Measurements from ENCODE around the gene ASTN2.
"Not testable (repeated sequence)": the region's sequence is repeated elsewhere in the genome, so short reads cannot be mapped to it uniquely, and the experiment has no call there.

The ASTN2 gene

DNA sequence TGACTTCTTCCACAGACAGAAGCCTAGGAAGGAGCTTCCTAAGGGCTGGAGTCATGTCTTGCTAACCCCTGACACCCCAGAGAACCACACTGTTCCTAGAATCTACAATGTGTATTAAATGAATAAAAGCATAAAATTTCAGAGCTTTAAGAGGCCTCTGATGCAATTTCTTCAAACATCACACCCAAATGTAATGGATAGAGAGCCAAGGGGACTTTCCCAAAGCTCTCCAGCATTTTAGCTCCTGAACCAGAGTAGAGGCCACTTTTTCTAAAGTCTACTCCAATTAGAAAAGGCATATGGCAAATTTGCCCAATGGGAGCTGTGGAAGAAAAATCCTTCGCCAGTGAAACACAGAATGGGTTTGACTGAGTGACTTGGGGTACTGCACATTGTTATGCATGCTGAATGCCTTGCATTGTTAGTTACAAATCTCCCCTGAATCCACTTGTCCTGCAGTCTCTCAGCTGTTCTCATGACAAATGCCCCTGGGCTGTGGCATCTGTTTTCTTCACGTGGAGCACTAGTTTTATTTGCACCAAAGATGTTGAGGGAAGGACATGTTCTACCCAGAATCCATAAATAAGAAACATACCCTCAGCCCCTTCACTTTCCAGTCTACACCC is 334.0 kb downstream of the ASTN2 start:
- DNase-seq (ENCODE audit: low read depth, low spot score): no peak

DNA sequence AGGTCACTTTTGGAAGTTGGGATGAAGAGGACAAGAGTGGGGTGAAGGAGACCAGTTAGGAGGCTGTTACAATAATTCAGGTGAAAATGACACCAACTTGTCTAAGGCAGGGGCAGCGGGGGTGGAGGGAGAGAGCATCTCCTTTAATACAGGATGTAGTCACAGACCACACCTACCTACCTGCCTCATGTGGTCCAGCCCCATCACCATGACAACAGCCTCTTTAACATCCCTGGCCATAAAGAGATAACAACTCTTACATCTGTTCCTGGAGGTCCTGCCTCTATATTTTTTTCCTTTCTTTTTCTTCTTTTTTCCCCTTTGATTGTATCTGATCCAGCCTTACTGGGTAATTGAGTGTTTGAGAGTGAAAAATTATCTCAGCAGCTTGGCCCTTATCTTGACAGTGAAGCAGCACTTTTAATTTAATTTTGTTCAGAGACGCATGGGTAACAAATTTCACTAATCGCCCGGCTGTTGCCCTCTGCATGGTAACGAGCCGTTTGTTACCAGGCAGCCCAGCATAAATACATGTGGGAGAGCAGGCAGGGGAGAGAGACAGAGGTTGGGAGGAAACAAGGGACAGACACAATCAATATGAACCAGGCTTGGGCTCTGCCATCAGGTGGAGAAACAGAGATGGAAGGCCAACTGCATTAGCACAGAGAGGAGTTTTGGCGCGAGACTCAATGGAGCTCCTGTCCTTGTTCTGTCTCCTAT is 338.1 kb downstream of the ASTN2 start:
- DNase-seq (ENCODE audit: low read depth, low spot score): no peak

GRCh38 chr9:117075636-117076035 is 339.2 kb downstream of the ASTN2 start:
- no peak for DNase-seq (ENCODE audit: low read depth, low spot score)

DNA sequence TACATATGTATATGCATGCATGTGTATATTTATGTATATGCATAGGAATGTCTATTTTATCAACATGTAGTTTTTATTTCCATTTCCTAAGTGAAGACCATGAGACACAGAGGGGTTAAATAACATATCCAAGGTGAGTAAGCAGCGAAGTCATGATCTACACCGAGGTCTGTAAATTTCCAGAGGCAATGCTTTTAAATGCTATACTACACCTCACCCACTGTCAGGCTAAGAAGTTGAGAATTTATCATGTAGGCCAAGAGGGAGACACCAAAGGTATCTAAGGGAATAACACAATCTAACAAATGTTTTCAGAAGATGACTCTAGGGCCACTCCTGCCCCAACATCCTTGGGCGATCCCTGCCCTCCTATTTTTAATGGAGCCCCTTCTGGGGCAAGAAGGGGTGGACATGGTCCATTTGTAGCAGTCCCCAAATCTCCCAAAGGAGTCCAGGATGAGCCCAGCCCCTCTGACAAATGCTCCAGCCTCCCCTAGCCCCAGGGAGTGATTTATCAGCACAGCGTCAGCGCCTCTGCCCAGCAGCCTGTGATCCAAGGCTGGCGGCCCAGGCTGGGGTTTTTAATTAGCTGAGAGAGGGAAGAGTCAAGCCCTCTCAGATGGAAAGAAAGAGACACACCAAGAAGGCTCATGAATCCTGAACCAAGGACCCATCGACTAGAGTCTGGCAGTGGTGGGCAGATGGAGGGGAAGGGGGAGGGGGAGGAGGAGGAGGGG is 339.9 kb downstream of the ASTN2 start:
- DNase-seq (ENCODE audit: low read depth, low spot score): no peak

- no peak for DNase-seq (ENCODE audit: low read depth, low spot score)
Measured at GRCh38 chr9:117074342-117074662, 340.6 kb downstream of the ASTN2 start.

DNA sequence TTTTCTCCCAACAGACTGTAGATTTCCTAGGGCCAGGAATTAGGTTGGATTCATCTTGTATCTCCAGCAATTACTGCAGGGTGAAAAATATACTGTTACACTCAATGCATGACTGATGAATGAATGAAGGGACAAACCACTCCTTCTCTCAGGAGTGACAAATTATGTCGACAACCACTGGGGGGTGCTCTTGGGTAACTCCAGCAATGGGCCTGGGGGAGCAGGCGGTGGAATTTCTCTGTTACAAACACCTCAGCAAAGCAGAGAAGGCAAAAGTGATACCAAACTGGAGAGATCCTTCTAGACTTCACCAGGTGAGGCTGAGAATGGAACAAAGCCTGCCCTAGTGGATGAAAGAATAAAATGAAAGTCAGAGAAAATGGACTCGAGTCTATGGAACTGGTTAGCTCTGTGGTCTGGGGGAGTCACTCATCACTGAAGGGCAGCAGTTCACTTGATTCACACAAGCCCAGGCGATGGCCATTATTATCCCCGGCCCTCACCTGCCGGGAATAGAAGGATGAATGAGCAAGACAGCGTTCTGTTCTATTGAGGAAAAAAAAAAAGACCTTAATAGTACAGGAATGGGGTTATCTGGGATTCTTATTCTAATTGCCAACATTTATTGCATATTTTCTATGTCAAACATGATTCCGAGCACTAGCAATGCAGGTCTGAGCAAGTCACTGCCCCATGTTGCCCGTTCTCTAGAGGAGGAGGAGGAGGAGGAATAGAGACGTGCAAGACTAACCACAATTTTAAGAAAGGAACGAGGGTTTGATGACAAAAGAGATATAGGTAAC is 341.1 kb downstream of the ASTN2 start:
- DNase-seq (ENCODE audit: low read depth, low spot score): no peak

- DNase-seq (ENCODE audit: low read depth, low spot score): no peak
Measured at GRCh38 chr9:117073071-117073470, 341.8 kb downstream of the ASTN2 start.

DNA sequence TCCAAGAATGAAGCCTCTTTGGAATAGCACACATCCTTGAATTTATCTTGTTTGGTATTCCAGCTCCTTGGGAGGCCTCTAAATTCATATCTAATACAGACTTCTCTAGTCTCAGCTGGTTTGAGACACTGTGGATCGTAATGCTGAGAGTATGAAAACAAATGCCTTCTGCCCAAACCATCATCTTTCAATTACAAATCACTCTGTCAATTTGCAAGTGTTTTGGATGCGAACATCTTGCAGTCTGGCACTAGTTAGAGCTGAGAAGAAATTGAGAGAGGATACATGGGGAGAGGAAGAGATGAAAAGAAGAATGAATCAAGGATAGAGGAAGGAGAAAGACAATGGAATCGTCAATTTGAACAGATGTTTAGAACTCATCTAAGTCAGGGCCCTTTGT is 342.6 kb downstream of the ASTN2 start:
- no peak for DNase-seq (ENCODE audit: low read depth, low spot score)

DNA sequence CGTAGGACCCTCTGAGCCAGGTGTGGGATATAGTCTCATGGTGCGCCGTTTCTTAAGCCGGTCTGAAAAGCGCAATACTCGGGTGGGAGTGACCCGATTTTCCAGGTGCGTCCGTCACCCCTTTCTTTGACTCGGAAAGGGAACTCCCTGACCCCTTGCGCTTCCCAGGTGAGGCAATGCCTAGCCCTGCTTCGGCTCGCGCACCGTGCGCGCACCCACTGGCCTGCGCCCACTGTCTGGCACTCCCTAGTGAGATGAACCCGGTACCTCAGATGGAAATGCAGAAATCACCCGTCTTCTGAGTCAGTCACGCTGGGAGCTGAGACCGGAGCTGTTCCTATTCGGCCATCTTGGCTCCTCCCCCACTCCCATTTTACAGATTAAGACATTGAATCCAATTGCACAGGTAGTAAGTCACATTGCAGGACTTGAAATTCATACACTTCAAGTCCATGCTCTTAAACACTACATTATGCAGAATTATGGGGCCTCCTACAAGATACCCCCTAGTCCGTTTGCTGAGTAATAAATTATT is 343.1 kb downstream of the ASTN2 start:
- not testable (repeated sequence) for DNase-seq (ENCODE audit: low read depth, low spot score)

GRCh38 chr9:117063721-117064471 is 351.0 kb downstream of the ASTN2 start:
- DNase-seq (ENCODE audit: low read depth, low spot score): no peak

DNA sequence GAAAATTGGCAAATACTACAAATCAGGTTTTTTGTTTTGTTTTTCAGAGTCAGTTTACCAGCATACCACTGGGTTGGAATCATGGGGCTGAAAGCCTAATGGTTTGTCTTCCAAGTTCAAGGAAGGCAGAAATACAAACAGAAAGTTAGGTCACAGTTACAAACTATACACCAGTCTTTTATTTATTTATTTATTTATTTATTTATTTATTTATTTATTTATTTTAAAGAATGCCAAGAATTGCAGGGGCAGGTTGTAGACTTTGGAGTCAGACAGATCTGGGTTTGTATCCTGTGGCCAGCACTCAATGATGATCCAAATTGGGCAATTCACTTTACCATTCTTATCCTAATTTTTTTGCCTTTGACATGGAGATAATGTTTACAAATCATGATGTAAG is 353.9 kb downstream of the ASTN2 start:
- DNase-seq (ENCODE audit: low read depth, low spot score): no peak

DNA sequence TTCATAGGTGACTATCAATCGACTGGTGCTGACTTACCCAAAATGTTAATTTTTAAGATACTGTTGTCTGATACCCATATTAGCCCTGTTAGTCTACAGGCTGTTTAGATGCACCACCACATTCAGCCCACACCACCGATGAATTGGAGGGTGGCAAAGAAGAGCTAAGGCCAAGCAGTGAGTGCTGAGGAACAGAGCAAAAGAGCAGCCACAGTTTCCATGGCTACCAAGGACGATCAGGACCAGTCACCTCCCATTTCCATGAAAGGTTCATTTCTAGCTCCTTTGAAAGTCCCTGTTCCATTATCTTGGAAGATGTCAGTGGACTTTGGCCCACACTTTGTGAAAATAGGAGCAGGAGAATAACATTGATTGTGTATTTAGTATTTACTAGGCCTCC is 364.9 kb downstream of the ASTN2 start:
- no peak for DNase-seq (ENCODE audit: low read depth, low spot score)

GRCh38 chr9:117046666-117047327 is 368.1 kb downstream of the ASTN2 start:
- DNase-seq (ENCODE audit: low read depth, low spot score): no peak

DNA sequence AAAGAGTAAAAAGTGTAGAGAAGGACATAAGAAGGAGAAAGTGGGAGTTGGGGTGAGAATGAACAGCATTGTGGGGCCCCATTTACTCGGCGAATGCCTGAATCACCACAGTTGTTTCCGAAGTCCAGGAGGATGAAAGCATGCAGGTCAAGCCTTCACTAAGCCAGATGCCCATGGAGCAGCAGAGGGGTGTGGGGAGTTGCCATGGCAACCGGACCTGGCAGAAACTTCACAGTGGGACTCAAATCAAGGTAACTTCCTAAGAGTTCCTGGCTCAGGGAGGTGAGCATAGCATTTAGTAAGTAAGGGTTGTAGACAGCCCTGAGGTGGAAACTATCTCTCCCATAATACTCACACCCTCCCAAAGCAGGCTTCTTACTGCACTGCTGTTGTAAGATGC is 370.6 kb downstream of the ASTN2 start:
- DNase-seq (ENCODE audit: low read depth, low spot score): no peak

- DNase-seq (ENCODE audit: low read depth, low spot score): no peak
Measured at GRCh38 chr9:117043159-117043558, 371.7 kb downstream of the ASTN2 start.

DNA sequence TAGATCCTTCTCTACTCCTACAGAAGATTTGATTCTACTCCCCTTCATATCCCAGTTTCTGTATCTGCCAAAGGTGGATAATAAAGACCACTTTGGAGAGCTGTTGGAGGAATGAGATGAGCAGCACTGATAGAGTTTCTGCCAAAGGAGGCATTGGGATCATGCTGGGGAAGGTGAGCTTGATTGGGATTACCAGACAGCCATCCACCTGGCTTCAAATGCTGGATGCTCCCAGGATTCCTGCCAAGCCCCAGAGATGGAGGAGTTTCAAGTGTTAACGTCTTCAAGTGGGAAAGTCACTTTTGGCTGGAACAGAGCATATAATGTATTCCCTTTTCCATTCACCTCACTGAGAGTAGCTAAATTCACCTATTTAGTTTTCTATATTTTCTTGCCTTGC is 379.3 kb downstream of the ASTN2 start:
- no peak for DNase-seq (ENCODE audit: low read depth, low spot score)

GRCh38 chr9:117034866-117035265 is 380.0 kb downstream of the ASTN2 start:
- no peak for DNase-seq (ENCODE audit: low read depth, low spot score)

- DNase-seq (ENCODE audit: low read depth, low spot score): no peak
Measured at GRCh38 chr9:117030254-117030768, 384.5 kb downstream of the ASTN2 start.

DNA sequence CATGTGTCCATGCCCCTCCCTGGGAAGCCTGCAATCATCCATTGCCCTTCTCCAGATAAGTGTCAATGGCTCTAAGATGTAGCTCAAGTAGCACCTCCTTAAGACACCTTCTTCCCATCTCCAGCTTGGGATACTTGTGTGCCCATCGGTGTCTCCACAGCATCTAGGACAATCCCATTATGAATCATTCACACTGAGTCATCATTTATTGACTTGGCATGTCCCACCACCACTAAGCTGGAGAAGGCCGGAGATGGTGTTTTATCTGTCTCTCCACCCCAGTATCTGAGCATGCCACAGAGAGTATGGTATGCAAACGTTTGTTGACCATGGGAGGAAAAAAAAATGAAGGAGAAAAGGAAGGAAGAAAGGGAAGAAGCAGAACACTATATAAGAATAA is 385.5 kb downstream of the ASTN2 start:
- DNase-seq (ENCODE audit: low read depth, low spot score): no peak

GRCh38 chr9:117028103-117028858 is 386.6 kb downstream of the ASTN2 start:
- DNase-seq (ENCODE audit: low read depth, low spot score): no peak
